KBM-7 (cell line): ENCODE data around the gene NYNRIN.

Source experiments
- DNase-seq: peaks from one replicate; pipeline ENCODE4 v3.0.0-alpha.2; 2015
- in situ Hi-C: fragments of 300-500 bp; cut with MboI; formaldehyde crosslinking; loops from 2 replicates; pipeline ENCODE4 v1.14.3; 2020; ENCODE audit warnings: low sequenced_read_pairs, low pct_unique_long_range_greater_than_20kb, mixed read lengths

NYNRIN gene

GRCh38 chr14:24465805-24466204 lies 67.0 kb downstream of the NYNRIN start:
- in situ Hi-C loops: no loop called here
- no peak for DNase-seq
